CD4-positive, CD25-positive, alpha-beta regulatory T cell (primary cell): ENCODE results near the gene FZR1. TPM values are rescaled to one million over a fixed set of nuclear protein-coding genes. Genes with fewer than 3 reads are reported as not detected.

ENCODE experiments used
- ATAC-seq, 2 donors: fragments of 150-1000 bp; cut with Tn5 transposase; one replicate each; pipeline ENCODE4 v1.10.0; 2021; ENCODE audit warnings: low read depth in 2 of 2, moderate number of reproducible peaks in 2 of 2, moderate library complexity in 1 of 2
- DNase-seq, 3 donors: peaks; one replicate each; pipeline versions ENCODE4 v3.0.0 to v3.0.0-alpha.2; 2012 to 2022; ENCODE audit warnings: mixed read lengths in 1 of 3
- H3K27ac ChIP-seq: one replicate; pipeline ENCODE4 v1.7.0; 2013; ENCODE audit warnings: mild to moderate bottlenecking, low read length; ENCODE audit not compliant: insufficient read depth, poor library complexity, severe bottlenecking
- H3K27me3 ChIP-seq: one replicate; pipeline ENCODE4 v1.7.0; 2013; ENCODE audit warnings: low read length; ENCODE audit not compliant: control insufficient read depth, insufficient read depth
- H3K36me3 ChIP-seq: one replicate; pipeline ENCODE4 v1.7.0; 2013; ENCODE audit warnings: mild to moderate bottlenecking, low read length, moderate library complexity; ENCODE audit not compliant: control insufficient read depth, insufficient read depth
- H3K4me1 ChIP-seq: 2 replicates; pipeline ENCODE4 v1.7.0; 2013; ENCODE audit warnings: mild to moderate bottlenecking, low read length; ENCODE audit not compliant: insufficient read depth, control insufficient read depth, poor library complexity, severe bottlenecking
- H3K4me3 ChIP-seq: one replicate; pipeline ENCODE4 v1.7.0; 2013; ENCODE audit warnings: low read depth, mild to moderate bottlenecking, low read length, moderate library complexity
- H3K9me3 ChIP-seq, 2 experiments: 1 replicate in 1 of 2; 2 replicates in 1 of 2; pipeline ENCODE4 v1.7.0; 2013; ENCODE audit warnings: low read length in 2 of 2, mild to moderate bottlenecking in 1 of 2, moderate library complexity in 1 of 2; ENCODE audit not compliant: control insufficient read depth in 2 of 2
- H3K27ac Mint-ChIP-seq, 3 donors: one replicate each; pipeline ENCODE4 v1.8.0; 2020 to 2022; ENCODE audit warnings: mild to moderate bottlenecking in 3 of 3, mixed read lengths in 3 of 3, moderate library complexity in 2 of 3
- H3K27me3 Mint-ChIP-seq: one replicate; pipeline ENCODE4 v1.8.0; 2022; ENCODE audit warnings: mild to moderate bottlenecking, mixed read lengths
- H3K36me3 Mint-ChIP-seq: one replicate; pipeline ENCODE4 v1.8.0; 2020; ENCODE audit warnings: mixed read lengths
- H3K4me1 Mint-ChIP-seq, 4 donors: one replicate each; pipeline ENCODE4 v1.8.0; 2020 to 2022; ENCODE audit warnings: mixed read lengths in 4 of 4, mild to moderate bottlenecking in 1 of 4
- H3K4me3 Mint-ChIP-seq, 4 donors: one replicate each; pipeline ENCODE4 v1.8.0; 2020 to 2022; ENCODE audit warnings: mild to moderate bottlenecking in 4 of 4, mixed read lengths in 4 of 4, moderate library complexity in 3 of 4
- H3K9me3 Mint-ChIP-seq, 7 donors: one replicate each; pipeline ENCODE4 v1.8.0; 2020 to 2022; ENCODE audit warnings: mixed read lengths in 7 of 7, mild to moderate bottlenecking in 3 of 7, moderate library complexity in 2 of 7
- polyA plus RNA-seq, 4 donors: library from polyadenylated mRNA; unstranded; fragments of 300-500 nt; fragmentation: Illumina TruSeq; gene quantifications; one replicate each; pipeline ENCODE4 v1.2.3, GENCODE V29; 2021
- total RNA-seq: library from RNA; stranded (reverse); gene quantifications from one replicate; pipeline ENCODE4 v1.2.3, GENCODE V29; 2022

FZR1 gene
- total and polyA plus RNA-seq, 5 donors from 2014 or later = 9.1 to 107 (median 10.7) TPM

- no peaks in the 10 kb centered on the region for H3K4me1 ChIP-seq
- Mint-ChIP-seq H3K27me3 (no peaks in the 10 kb centered on the region), H3K36me3 (peaks cover 4% of the 10 kb centered on the region), H3K4me3 (no peak overlapping the region), H3K9me3 (no peaks in the 10 kb centered on the region), H3K4me1 (peaks cover 0 to 13% (median 5%) of the 10 kb centered on the region in 4 donors), H3K27ac (no peak overlapping the region)
- no peaks in the 10 kb centered on the region for H3K27me3 ChIP-seq
- DNase-seq (no peak), ATAC-seq (no peak)
- no peak overlapping the region for H3K27ac ChIP-seq
- H3K9me3 ChIP-seq = no peaks in the 10 kb centered on the region
- no peak overlapping the region for H3K4me3 ChIP-seq
- peaks cover 50% of the 10 kb centered on the region for H3K36me3 ChIP-seq
These were observed 16.6 kb downstream of the FZR1 start for GRCh38 chr19:3522421-3523360.

GRCh38 chr19:3523361-3524077 is 17.4 kb downstream of the FZR1 start:
- no peaks in the 10 kb centered on the region for H3K27me3 ChIP-seq
- H3K36me3 Mint-ChIP-seq = peaks cover 4% of the 10 kb centered on the region
- no peaks in the 10 kb centered on the region for H3K9me3 ChIP-seq
- H3K4me3 Mint-ChIP-seq = no peak overlapping the region
- no peak overlapping the region for H3K27ac Mint-ChIP-seq
- H3K9me3 Mint-ChIP-seq = no peaks in the 10 kb centered on the region
- ATAC-seq (no peak), DNase-seq (no peak)
- peaks cover 0 to 5% (median 2%) of the 10 kb centered on the region in 4 donors for H3K4me1 Mint-ChIP-seq
- H3K27me3 Mint-ChIP-seq = no peaks in the 10 kb centered on the region
- no peaks in the 10 kb centered on the region for H3K4me1 ChIP-seq
- no peak overlapping the region for H3K4me3 ChIP-seq
- H3K36me3 ChIP-seq = peaks cover 54% of the 10 kb centered on the region
- H3K27ac ChIP-seq = no peak overlapping the region

GRCh38 chr19:3524078-3524842 is 18.1 kb downstream of the FZR1 start:
- H3K36me3 ChIP-seq = peaks cover 53% of the 10 kb centered on the region
- H3K4me3 ChIP-seq = no peak overlapping the region
- ATAC-seq (no peak), DNase-seq (no peak)
- peaks cover 4% of the 10 kb centered on the region for H3K36me3 Mint-ChIP-seq
- no peaks in the 10 kb centered on the region for H3K27me3 ChIP-seq
- H3K9me3 ChIP-seq = no peaks in the 10 kb centered on the region
- no peaks in the 10 kb centered on the region for H3K9me3 Mint-ChIP-seq
- H3K27ac ChIP-seq = no peak overlapping the region
- H3K4me1 Mint-ChIP-seq = peaks cover 0 to 4% (median 2%) of the 10 kb centered on the region in 4 donors
- no peak overlapping the region for H3K27ac Mint-ChIP-seq
- H3K27me3 Mint-ChIP-seq = no peaks in the 10 kb centered on the region
- no peaks in the 10 kb centered on the region for H3K4me1 ChIP-seq
- H3K4me3 Mint-ChIP-seq = no peak overlapping the region

GRCh38 chr19:3524904-3525451 is 18.9 kb downstream of the FZR1 start:
- Histone ChIP-seq H3K27me3 (no peaks in the 10 kb centered on the region), H3K27ac (no peak overlapping the region), H3K4me3 (no peak overlapping the region), H3K36me3 (peaks cover 46% of the 10 kb centered on the region), H3K4me1 (no peaks in the 10 kb centered on the region), H3K9me3 (no peaks in the 10 kb centered on the region)
- no peak overlapping the region for H3K4me3 Mint-ChIP-seq
- peaks cover 0 to 4% (median 2%) of the 10 kb centered on the region in 4 donors for H3K4me1 Mint-ChIP-seq
- peaks cover 4% of the 10 kb centered on the region for H3K36me3 Mint-ChIP-seq
- no peaks in the 10 kb centered on the region for H3K27me3 Mint-ChIP-seq
- H3K27ac Mint-ChIP-seq = no peak overlapping the region
- no peaks in the 10 kb centered on the region for H3K9me3 Mint-ChIP-seq
- DNase-seq (no peak), ATAC-seq (no peak)

GRCh38 chr19:3526507-3527237 is 20.6 kb downstream of the FZR1 start:
- Histone ChIP-seq H3K36me3 (peaks cover 54% of the 10 kb centered on the region), H3K4me1 (no peaks in the 10 kb centered on the region), H3K27me3 (no peaks in the 10 kb centered on the region), H3K9me3 (no peaks in the 10 kb centered on the region), H3K27ac (no peak overlapping the region), H3K4me3 (no peak overlapping the region)
- Mint-ChIP-seq H3K36me3 (no peaks in the 10 kb centered on the region), H3K4me3 (no peak overlapping the region), H3K27ac (no peak overlapping the region), H3K27me3 (no peaks in the 10 kb centered on the region), H3K4me1 (no peaks in the 10 kb centered on the region), H3K9me3 (no peaks in the 10 kb centered on the region)
- ATAC-seq (no peak), DNase-seq (no peak)

GRCh38 chr19:3527238-3527910 is 21.3 kb downstream of the FZR1 start:
- no peaks in the 10 kb centered on the region for H3K9me3 Mint-ChIP-seq
- H3K27ac ChIP-seq = no peak overlapping the region
- H3K27me3 ChIP-seq = no peaks in the 10 kb centered on the region
- no peaks in the 10 kb centered on the region for H3K4me1 ChIP-seq
- DNase-seq (no peak), ATAC-seq (no peak)
- no peak overlapping the region for H3K4me3 ChIP-seq
- no peaks in the 10 kb centered on the region for H3K36me3 Mint-ChIP-seq
- H3K36me3 ChIP-seq = peaks cover 52% of the 10 kb centered on the region
- H3K9me3 ChIP-seq = no peaks in the 10 kb centered on the region
- H3K4me3 Mint-ChIP-seq = no peak overlapping the region
- no peak overlapping the region for H3K27ac Mint-ChIP-seq
- no peaks in the 10 kb centered on the region for H3K4me1 Mint-ChIP-seq
- H3K27me3 Mint-ChIP-seq = no peaks in the 10 kb centered on the region
